ENCODE measurements around the gene PIEZO2.

Gene PIEZO2

GRCh38 chr18:11029021-11029420, 120.3 kb downstream of the PIEZO2 start:
- no peak for DNase-seq (ENCODE audit: low spot score)

GRCh38 chr18:11027862-11028261, 121.5 kb downstream of the PIEZO2 start:
- DNase-seq (ENCODE audit: low spot score) = no peak

GRCh38 chr18:11025671-11026070, 123.7 kb downstream of the PIEZO2 start:
- DNase-seq (ENCODE audit: low spot score) = no peak

- no peak for DNase-seq (ENCODE audit: low spot score)
Measured at GRCh38 chr18:11024928-11025669, 124.3 kb downstream of the PIEZO2 start.

- no peak for DNase-seq (ENCODE audit: low spot score)
Measured at GRCh38 chr18:11021477-11021876, 127.9 kb downstream of the PIEZO2 start.

- no peak for DNase-seq (ENCODE audit: low spot score)
Measured at GRCh38 chr18:11020877-11021414, 128.4 kb downstream of the PIEZO2 start.

- DNase-seq (ENCODE audit: low spot score) = no peak
Measured at GRCh38 chr18:11020161-11020853, 129.1 kb downstream of the PIEZO2 start.

- no peak for DNase-seq (ENCODE audit: low spot score)
Measured at GRCh38 chr18:11019295-11020105, 129.9 kb downstream of the PIEZO2 start.

- no peak for DNase-seq (ENCODE audit: low spot score)
Measured at GRCh38 chr18:11009869-11010268, 139.5 kb downstream of the PIEZO2 start.

GRCh38 chr18:11009147-11009546, 140.2 kb downstream of the PIEZO2 start:
- no peak for DNase-seq (ENCODE audit: low spot score)

GRCh38 chr18:11008505-11008904, 140.9 kb downstream of the PIEZO2 start:
- no peak for DNase-seq (ENCODE audit: low spot score)

- no peak for DNase-seq (ENCODE audit: low spot score)
Measured at GRCh38 chr18:11005528-11005927, 143.8 kb downstream of the PIEZO2 start.

- DNase-seq (ENCODE audit: low spot score) = no peak
Measured at GRCh38 chr18:11004951-11005350, 144.4 kb downstream of the PIEZO2 start.

GRCh38 chr18:11004294-11004693, 145.1 kb downstream of the PIEZO2 start:
- no peak for DNase-seq (ENCODE audit: low spot score)

GRCh38 chr18:11002796-11003195, 146.6 kb downstream of the PIEZO2 start:
- no peak for DNase-seq (ENCODE audit: low spot score)

- no peak for DNase-seq (ENCODE audit: low spot score)
Measured at GRCh38 chr18:11002277-11002676, 147.1 kb downstream of the PIEZO2 start.

GRCh38 chr18:11000071-11000470, 149.3 kb downstream of the PIEZO2 start:
- DNase-seq (ENCODE audit: low spot score) = no peak

- no peak for DNase-seq (ENCODE audit: low spot score)
Measured at GRCh38 chr18:10997885-10998284, 151.5 kb downstream of the PIEZO2 start.

GRCh38 chr18:10995550-10995949, 153.8 kb downstream of the PIEZO2 start:
- no peak for DNase-seq (ENCODE audit: low spot score)

GRCh38 chr18:10989486-10989885, 159.9 kb downstream of the PIEZO2 start:
- DNase-seq (ENCODE audit: low spot score) = no peak

GRCh38 chr18:10985689-10986088, 163.7 kb downstream of the PIEZO2 start:
- no peak for DNase-seq (ENCODE audit: low spot score)

- no peak for DNase-seq (ENCODE audit: low spot score)
Measured at GRCh38 chr18:10979411-10979810, 170.0 kb downstream of the PIEZO2 start.
